NCI-H2196 (cell line): ENCODE data around the gene KRTAP23-1.

ENCODE experiments used
- DNase-seq: peaks from one replicate; lab custom pipeline; 2025; ENCODE audit not compliant: unreplicated experiment; lab: John Stamatoyannopoulos, UW

KRTAP23-1 gene

DNA sequence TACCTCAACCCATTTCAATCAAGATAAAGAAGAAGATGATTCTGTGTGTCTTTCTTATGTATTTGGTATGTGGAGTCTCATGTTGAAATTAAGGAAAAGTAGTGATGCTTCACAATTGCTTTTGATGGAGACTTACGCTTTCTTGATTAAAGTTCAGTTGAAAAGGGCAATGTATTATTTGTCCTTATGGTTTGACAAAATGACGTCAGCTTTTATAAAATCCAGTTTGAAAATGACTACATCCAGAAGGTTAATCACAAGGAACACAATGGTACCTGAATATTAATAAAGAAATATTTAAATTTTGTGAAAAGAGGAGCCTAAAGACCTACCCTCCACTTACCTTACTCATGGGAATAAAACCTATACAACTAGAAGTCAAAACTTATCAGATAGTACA is 32.7 kb downstream of the KRTAP23-1 start:
- DNase-seq, result no peak

DNA sequence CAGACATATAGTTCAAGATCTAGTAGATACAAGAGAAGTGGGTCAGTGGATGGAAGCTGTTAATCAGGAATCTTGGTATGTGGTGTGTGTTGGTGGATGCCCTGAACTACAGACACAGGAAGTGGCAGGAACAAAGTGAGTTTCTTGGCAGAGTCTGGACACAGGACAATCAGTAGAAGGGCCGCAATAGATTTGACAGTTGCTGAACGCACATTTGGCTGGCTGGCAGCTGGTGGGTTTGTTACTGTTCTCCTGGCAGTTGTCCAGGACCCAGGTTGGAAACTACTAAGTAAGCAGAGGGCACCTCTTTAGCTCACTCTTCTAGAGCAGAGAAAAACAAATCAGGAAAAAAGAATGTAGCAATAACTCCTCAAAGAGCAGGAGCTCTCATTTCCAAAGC is 41.5 kb downstream of the KRTAP23-1 start:
- DNase-seq, result no peak

DNA sequence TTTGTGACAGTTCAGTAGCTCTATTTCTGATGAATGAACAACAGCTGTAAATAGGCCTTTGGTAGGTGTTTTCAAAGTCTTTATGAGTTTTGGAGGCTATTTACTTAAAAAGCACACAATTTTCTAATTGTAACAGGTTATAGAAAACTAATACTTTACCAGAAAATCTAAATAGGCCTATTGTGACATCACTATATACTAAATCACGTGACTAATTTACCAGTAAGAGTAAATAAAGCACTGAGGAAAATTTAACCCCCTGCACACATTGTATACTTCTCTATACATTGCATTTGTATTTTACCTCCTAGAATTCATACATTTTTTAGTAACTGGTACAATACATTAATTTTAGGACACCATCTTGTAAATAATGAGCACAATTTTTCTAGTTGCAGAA is 43.3 kb downstream of the KRTAP23-1 start:
- DNase-seq, result no peak
